HG02798 (cell line): ENCODE data around the gene UPF2.
A peak's percentile ranks its signal among the peaks of the same experiment; 100 is the strongest.
"Not testable (repeated sequence)": the region's sequence is repeated elsewhere in the genome, so short reads cannot be mapped to it uniquely, and the experiment has no call there.

Source experiments
- ATAC-seq: cut with Tn5 transposase; IDR thresholded peaks from one replicate; pipeline ENCODE4 v1.9.1; 2021; ENCODE audit warnings: mild to moderate bottlenecking; ENCODE audit not compliant: unreplicated experiment, poor library complexity

UPF2 gene

GRCh38 chr10:12042797-12043651, at the start of gene UPF2:
Gene UPF2 (minus strand): TSS chr10:12042809. CDS start chr10:12035423, 7,386 bp downstream.
- peak; percentile 67 for ATAC-seq

GRCh38 chr10:12091421-12091820, 48.8 kb upstream of the UPF2 start:
- ATAC-seq = no peak

GRCh38 chr10:12088919-12089318, 46.3 kb upstream of the UPF2 start:
- ATAC-seq = no peak

- ATAC-seq = no peak
Measured at GRCh38 chr10:12081879-12082557, 39.4 kb upstream of the UPF2 start.

- ATAC-seq = no peak
Measured at GRCh38 chr10:12081470-12081869, 38.9 kb upstream of the UPF2 start.

- no peak for ATAC-seq
Measured at GRCh38 chr10:12077580-12078180, 35.1 kb upstream of the UPF2 start.

GRCh38 chr10:12073526-12073925, 30.9 kb upstream of the UPF2 start:
- no peak for ATAC-seq

- not testable (repeated sequence) for ATAC-seq
Measured at GRCh38 chr10:12071441-12071840, 28.8 kb upstream of the UPF2 start.

GRCh38 chr10:12068449-12069269, 26.1 kb upstream of the UPF2 start, which contains the start of gene DHTKD1:
Gene DHTKD1 (plus strand): TSS chr10:12068954. CDS start chr10:12069034, 80 bp downstream.
- peak; percentile 98 for ATAC-seq

GRCh38 chr10:12067336-12067735, 24.7 kb upstream of the UPF2 start:
- no peak for ATAC-seq

- ATAC-seq = no peak
Measured at GRCh38 chr10:12063483-12063818, 20.8 kb upstream of the UPF2 start.

- ATAC-seq = no peak
Measured at GRCh38 chr10:12062754-12063482, 20.3 kb upstream of the UPF2 start.

- no peak for ATAC-seq
Measured at GRCh38 chr10:12061124-12061523, 18.5 kb upstream of the UPF2 start.

GRCh38 chr10:12056748-12057147, 14.1 kb upstream of the UPF2 start:
- ATAC-seq = no peak

- no peak for ATAC-seq
Measured at GRCh38 chr10:12055732-12056131, 13.1 kb upstream of the UPF2 start.

GRCh38 chr10:12051241-12051640, 8.6 kb upstream of the UPF2 start:
- ATAC-seq = no peak

GRCh38 chr10:12050528-12050927, 7.9 kb upstream of the UPF2 start:
- ATAC-seq = no peak

- no peak for ATAC-seq
Measured at GRCh38 chr10:12048547-12048946, 5.9 kb upstream of the UPF2 start.

GRCh38 chr10:12045596-12045995, 3.0 kb upstream of the UPF2 start:
- no peak for ATAC-seq

- peak; percentile 3 for ATAC-seq
Measured at GRCh38 chr10:12042409-12042796, 206 bp downstream of the UPF2 start.
